ENCODE data around the gene PRPS1. TPM values are rescaled to one million over a fixed set of nuclear protein-coding genes. Genes with fewer than 3 reads are reported as not detected.

Gene PRPS1
- total and polyA plus RNA-seq, 2 of the 13 experiments (the other 11 are each of a cell fraction or from before 2014, with no cell fraction given): 33.7 to 54.4 TPM

DNA sequence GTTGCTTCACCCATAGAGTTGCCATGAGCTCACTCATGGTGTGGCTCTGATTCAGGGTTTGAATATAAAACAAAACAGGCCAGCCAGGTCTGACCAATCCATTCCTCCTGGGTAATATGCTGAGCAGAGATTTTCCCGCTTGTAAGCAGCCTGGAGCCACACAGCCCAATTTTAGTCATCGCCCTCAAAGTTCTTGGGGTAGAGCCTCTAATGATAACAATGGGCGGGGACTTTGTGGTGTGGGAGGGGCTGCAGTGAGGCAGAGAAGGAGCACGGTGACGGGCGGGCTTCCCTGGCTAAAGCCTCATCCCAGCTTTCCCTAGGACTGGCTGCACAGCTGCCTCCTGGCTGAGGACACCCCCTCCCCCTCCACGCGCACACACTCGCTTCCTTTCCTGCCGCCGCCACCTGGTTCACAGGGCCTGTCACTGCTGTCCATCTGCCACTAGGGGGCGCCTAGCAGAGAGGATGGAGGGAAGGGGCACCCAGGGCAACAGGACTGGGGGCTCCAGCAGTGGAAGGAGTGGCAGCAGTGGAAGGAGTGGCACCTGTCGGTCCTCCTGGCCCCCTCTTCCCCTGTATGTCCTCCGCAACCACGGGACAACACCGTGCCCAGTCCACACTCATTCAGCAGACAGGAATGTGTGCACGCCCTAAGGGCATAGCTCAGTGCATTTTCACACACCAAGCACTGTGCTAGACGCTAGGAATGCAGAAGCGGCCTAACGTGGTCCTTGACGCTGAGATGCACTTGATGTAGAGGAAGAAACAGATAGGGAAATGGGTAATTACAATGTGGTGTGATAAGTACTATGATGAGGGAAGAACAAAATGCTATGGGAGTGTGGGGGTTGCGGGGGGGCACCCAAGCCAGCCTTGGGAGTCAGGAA lies 26.8 kb downstream of the PRPS1 start (continued):
- TF ChIP-seq ZNF687 (CRISPR knock-in tag; IDR thresholded peaks at IDR 0.05): peak; percentile 19; the same call in 1 of the 2 replicates
- peak; percentile 9 for TF ChIP-seq RBM22 (optimal IDR thresholded peaks at IDR 0.05; ENCODE audit: low read length)
- TF ChIP-seq SP140L (CRISPR knock-in tag; IDR thresholded peaks at IDR 0.05; ENCODE audit: borderline replicate concordance): no peak
- TF ChIP-seq KDM2A (CRISPR knock-in tag; IDR thresholded peaks at IDR 0.05; ENCODE audit: borderline replicate concordance, low read depth): 0 out of 2 replicates have a peak, but pooled peaks have one; percentile 36

- Histone ChIP-seq H2AFZ (ENCODE audit: low read length) (no peak overlapping the region), H3K27me3 (ENCODE audit: control insufficient read depth in 1 of 2, insufficient read depth in 2 of 2, low read length in 2 of 2) (no peaks in the 10 kb centered on the region; a peak in 1 of 5 replicates), H3K9ac (ENCODE audit: insufficient read depth, low read depth, low read length) (no peak overlapping the region), H3K36me3 (replicated peaks in 1 of 2; ENCODE audit: control insufficient read depth in 1 of 2, insufficient read depth in 2 of 2, low read length in 2 of 2) (no peaks in the 10 kb centered on the region), H3K27ac (ENCODE audit: extremely low read length, insufficient read depth, low read length) (no peak overlapping the region), H3K4me1 (ENCODE audit: insufficient read depth, low read length) (no peaks in the 10 kb centered on the region), H3K79me2 (ENCODE audit: insufficient read depth, low read length) (no peaks in the 10 kb centered on the region), H3K9me3 (ENCODE audit: low read length) (no peaks in the 10 kb centered on the region), H4K20me1 (ENCODE audit: insufficient read depth, low read length) (no peaks in the 10 kb centered on the region), H3K4me2 (ENCODE audit: low read depth, low read length) (no peak overlapping the region), H3K4me3 (replicated peaks in 1 of 3; ENCODE audit: insufficient read depth in 1 of 3, low read depth in 2 of 3, low read length in 3 of 3) (no peak overlapping the region)
- intact Hi-C loops (cut with micrococcal nuclease; ENCODE audit: unreplicated experiment) (loop anchor here (5.0 kb wide), 1 partner anchor 235 kb away; no protein-coding TSS in a partner anchor), in situ Hi-C loops (cut with HindIII; ENCODE audit: extremely low pct_ligation_motif_present, low pct_unique_long_range_greater_than_20kb) (no loop called here)
- no TSS peak for BruUV-seq (replicated peaks)
- ATAC-seq (no peak), DNase-seq (ENCODE audit: low spot score) (no peak), FAIRE-seq (no peak)
- ChIA-PET CTCF (ENCODE audit: low intra/inter-chr PET ratio, low total read pairs) (no interaction called here), POLR2A (no interaction called here)
- no CpG with 5 or more reads among the region's 5 CpGs for WGBS (ENCODE audit: low lambda C conversion rate)
- TF ChIP-seq RERE (CRISPR knock-in tag; IDR thresholded peaks at IDR 0.05; ENCODE audit: low read depth): no peak
- TF ChIP-seq NKX3-1 (CRISPR knock-in tag; IDR thresholded peaks at IDR 0.05): no peak
- no peak for TF ChIP-seq ZNF547 (CRISPR knock-in tag; IDR thresholded peaks at IDR 0.05)
- TF ChIP-seq NCOR1 (IDR thresholded peaks at IDR 0.05; ENCODE audit: borderline replicate concordance, low read length): no peak
- TF ChIP-seq ZNF367 (CRISPR knock-in tag; IDR thresholded peaks at IDR 0.05; ENCODE audit: borderline replicate concordance): no peak
- no peak for TF ChIP-seq ZNF749 (CRISPR knock-in tag; IDR thresholded peaks at IDR 0.05; ENCODE audit: borderline replicate concordance)
- TF ChIP-seq ZNF354B (CRISPR knock-in tag; IDR thresholded peaks at IDR 0.05): no peak
- no peak for TF ChIP-seq TCF7 (IDR thresholded peaks at IDR 0.05; ENCODE audit: low read depth)
- no peak for TF ChIP-seq ATF1 (CRISPR knock-in tag; IDR thresholded peaks at IDR 0.05)
These were observed 28.7 kb downstream of the PRPS1 start for GRCh38 chrX:107656978-107657377.

Measured in HepG2 (cell line).